ENCODE data around the gene PROSER2. TPM values are rescaled to one million over a fixed set of nuclear protein-coding genes. Genes with fewer than 3 reads are reported as not detected.
A peak's percentile ranks its signal among the peaks of the same experiment; 100 is the strongest.

Gene PROSER2
- total and polyA plus RNA-seq, 9 of the 15 experiments (the other 6 are each of a cell fraction or from before 2014, with no cell fraction given), result 0.62 to 14.8 (median 2.9) TPM

DNA sequence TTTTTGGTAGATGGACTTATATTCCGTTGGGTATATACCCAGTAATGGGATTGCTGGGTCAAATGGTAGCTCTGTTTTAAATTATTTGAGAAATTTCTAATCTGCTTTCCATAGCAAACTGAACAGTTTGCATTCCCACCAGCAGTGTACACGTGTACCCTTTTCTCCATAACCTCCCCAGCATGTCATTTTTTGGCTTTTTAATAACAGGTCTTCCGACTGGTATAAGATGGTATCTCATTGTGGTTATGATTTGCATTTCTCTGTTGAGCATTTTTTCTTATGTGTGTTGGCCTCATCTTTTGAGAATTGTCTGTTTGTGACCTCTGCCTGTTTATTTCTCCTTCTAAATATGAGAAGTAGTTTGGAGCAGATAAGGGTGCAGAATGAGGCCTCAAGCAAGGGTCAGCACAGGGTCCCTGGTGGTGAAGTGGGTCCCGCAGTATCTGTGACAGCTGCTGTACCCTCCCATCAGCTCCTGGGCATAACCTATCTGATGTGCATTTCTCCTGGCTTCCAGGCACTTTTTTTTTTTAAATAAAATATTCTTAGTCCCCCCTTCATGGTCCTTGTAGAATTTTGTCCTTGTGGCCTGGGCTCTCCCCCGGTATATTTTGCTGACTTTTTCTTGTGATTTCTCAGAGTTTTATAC is 73.5 kb downstream of the PROSER2 start (continued):
- TF ChIP-seq RBM15 (IDR thresholded peaks at IDR 0.05; ENCODE audit: insufficient read depth, low read length) (no peak), CBFA2T3 (IDR thresholded peaks at IDR 0.05) (0 out of 2 replicates have a peak, but pooled peaks have one; percentile 37), RBM25 (IDR thresholded peaks at IDR 0.05; ENCODE audit: low read depth, low read length, severe bottlenecking) (peak; percentile 72), SMAD4 (CRISPR knock-in tag; conservative IDR thresholded peaks at IDR 0.05) (no peak), ARID3A (IDR thresholded peaks at IDR 0.05; ENCODE audit: borderline replicate concordance, low read depth, low read length) (peak; percentile 60; the same call in 1 of the 2 replicates), TFAP4 (CRISPR knock-in tag; IDR thresholded peaks at IDR 0.05; ENCODE audit: borderline replicate concordance) (no peak), NCOA1 (IDR thresholded peaks at IDR 0.05; ENCODE audit: low read depth) (0 out of 2 replicates have a peak, but pooled peaks have one; percentile 12), NFIC (IDR thresholded peaks at IDR 0.05) (no peak), CCAR2 (IDR thresholded peaks at IDR 0.05; ENCODE audit: low read depth, low read length) (no peak), BRD9 (IDR thresholded peaks at IDR 0.05; ENCODE audit: low read depth, partially characterized antibody) (peak; percentile 36), KLF16 (IDR thresholded peaks at IDR 0.05) (no peak)
- TF ChIP-seq, protein P1, sequence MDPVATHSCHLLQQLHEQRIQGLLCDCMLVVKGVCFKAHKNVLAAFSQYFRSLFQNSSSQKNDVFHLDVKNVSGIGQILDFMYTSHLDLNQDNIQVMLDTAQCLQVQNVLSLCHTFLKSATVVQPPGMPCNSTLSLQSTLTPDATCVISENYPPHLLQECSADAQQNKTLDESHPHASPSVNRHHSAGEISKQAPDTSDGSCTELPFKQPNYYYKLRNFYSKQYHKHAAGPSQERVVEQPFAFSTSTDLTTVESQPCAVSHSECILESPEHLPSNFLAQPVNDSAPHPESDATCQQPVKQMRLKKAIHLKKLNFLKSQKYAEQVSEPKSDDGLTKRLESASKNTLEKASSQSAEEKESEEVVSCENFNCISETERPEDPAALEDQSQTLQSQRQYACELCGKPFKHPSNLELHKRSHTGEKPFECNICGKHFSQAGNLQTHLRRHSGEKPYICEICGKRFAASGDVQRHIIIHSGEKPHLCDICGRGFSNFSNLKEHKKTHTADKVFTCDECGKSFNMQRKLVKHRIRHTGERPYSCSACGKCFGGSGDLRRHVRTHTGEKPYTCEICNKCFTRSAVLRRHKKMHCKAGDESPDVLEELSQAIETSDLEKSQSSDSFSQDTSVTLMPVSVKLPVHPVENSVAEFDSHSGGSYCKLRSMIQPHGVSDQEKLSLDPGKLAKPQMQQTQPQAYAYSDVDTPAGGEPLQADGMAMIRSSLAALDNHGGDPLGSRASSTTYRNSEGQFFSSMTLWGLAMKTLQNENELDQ (CRISPR knock-in tag; IDR thresholded peaks at IDR 0.05; ENCODE audit: borderline replicate concordance), result no peak
- TF ChIP-seq, protein P2, sequence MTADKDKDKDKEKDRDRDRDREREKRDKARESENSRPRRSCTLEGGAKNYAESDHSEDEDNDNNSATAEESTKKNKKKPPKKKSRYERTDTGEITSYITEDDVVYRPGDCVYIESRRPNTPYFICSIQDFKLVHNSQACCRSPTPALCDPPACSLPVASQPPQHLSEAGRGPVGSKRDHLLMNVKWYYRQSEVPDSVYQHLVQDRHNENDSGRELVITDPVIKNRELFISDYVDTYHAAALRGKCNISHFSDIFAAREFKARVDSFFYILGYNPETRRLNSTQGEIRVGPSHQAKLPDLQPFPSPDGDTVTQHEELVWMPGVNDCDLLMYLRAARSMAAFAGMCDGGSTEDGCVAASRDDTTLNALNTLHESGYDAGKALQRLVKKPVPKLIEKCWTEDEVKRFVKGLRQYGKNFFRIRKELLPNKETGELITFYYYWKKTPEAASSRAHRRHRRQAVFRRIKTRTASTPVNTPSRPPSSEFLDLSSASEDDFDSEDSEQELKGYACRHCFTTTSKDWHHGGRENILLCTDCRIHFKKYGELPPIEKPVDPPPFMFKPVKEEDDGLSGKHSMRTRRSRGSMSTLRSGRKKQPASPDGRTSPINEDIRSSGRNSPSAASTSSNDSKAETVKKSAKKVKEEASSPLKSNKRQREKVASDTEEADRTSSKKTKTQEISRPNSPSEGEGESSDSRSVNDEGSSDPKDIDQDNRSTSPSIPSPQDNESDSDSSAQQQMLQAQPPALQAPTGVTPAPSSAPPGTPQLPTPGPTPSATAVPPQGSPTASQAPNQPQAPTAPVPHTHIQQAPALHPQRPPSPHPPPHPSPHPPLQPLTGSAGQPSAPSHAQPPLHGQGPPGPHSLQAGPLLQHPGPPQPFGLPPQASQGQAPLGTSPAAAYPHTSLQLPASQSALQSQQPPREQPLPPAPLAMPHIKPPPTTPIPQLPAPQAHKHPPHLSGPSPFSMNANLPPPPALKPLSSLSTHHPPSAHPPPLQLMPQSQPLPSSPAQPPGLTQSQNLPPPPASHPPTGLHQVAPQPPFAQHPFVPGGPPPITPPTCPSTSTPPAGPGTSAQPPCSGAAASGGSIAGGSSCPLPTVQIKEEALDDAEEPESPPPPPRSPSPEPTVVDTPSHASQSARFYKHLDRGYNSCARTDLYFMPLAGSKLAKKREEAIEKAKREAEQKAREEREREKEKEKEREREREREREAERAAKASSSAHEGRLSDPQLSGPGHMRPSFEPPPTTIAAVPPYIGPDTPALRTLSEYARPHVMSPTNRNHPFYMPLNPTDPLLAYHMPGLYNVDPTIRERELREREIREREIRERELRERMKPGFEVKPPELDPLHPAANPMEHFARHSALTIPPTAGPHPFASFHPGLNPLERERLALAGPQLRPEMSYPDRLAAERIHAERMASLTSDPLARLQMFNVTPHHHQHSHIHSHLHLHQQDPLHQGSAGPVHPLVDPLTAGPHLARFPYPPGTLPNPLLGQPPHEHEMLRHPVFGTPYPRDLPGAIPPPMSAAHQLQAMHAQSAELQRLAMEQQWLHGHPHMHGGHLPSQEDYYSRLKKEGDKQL (CRISPR knock-in tag; IDR thresholded peaks at IDR 0.05; ENCODE audit: borderline replicate concordance), result no peak
- TF ChIP-seq, protein P3, sequence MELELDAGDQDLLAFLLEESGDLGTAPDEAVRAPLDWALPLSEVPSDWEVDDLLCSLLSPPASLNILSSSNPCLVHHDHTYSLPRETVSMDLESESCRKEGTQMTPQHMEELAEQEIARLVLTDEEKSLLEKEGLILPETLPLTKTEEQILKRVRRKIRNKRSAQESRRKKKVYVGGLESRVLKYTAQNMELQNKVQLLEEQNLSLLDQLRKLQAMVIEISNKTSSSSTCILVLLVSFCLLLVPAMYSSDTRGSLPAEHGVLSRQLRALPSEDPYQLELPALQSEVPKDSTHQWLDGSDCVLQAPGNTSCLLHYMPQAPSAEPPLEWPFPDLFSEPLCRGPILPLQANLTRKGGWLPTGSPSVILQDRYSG (tag; conservative IDR thresholded peaks at IDR 0.05; ENCODE audit: low read depth), result no peak
